Esophagus squamous epithelium (tissue), 4 donors: Measurements from ENCODE around the gene RAP2B.

Experiments
- CTCF ChIP-seq, 6 experiments: fragments of 450-650 bp in 4 of 6; fragments of 200-600 bp in 2 of 6; sonication (generic) in 2 of 6; IDR thresholded peaks; one replicate each; pipeline ENCODE4 v1.5.1; 2016 to 2019; ENCODE audit warnings: antibody characterized with exemption in 6 of 6, mild to moderate bottlenecking in 4 of 6, moderate library complexity in 4 of 6
- POLR2A ChIP-seq, 4 donors: fragments of 450-650 bp; IDR thresholded peaks; one replicate each; pipeline ENCODE4 v1.6.1; 2017; ENCODE audit warnings: antibody characterized with exemption in 4 of 4, mild to moderate bottlenecking in 4 of 4, moderate library complexity in 3 of 4

GRCh38 chr3:153182501-153183293 is 20.7 kb downstream of the RAP2B start:
- TF ChIP-seq CTCF (IDR thresholded peaks at IDR 0.05) (no peak), POLR2A (IDR thresholded peaks at IDR 0.05) (no peak)
